ENCODE data around the gene PCED1A. TPM values are rescaled to one million over a fixed set of nuclear protein-coding genes. Genes with fewer than 3 reads are reported as not detected.
"Not testable (repeated sequence)": the region's sequence is repeated elsewhere in the genome, so short reads cannot be mapped to it uniquely, and the experiment has no call there.

The PCED1A gene
- total RNA-seq, 2 experiments from 2014 or later = 39.9 to 43.3 TPM

- peaks cover 8% of the 10 kb centered on the region for H3K9me3 Mint-ChIP-seq
- H3K4me1 Mint-ChIP-seq = peaks cover 8% of the 10 kb centered on the region
- H3K27me3 Mint-ChIP-seq = peaks cover 62% of the 10 kb centered on the region
- H3K36me3 Mint-ChIP-seq = no peaks in the 10 kb centered on the region
- ATAC-seq (ENCODE audit: low read depth) = peak; percentile 74
- H3K4me3 Mint-ChIP-seq = no peak overlapping the region
- no peak for DNase-seq
- POLR2A ChIA-PET = no interaction called here
- no peak overlapping the region for H3K27ac Mint-ChIP-seq
Observed at GRCh38 chr20:2816583-2817340, 23.7 kb downstream of the PCED1A start.

GRCh38 chr20:2816030-2816582 lies 24.3 kb downstream of the PCED1A start, which contains the start of gene TMEM239:
Gene TMEM239, plus strand, starts transcription at chr20:2816364. Its CDS starts 191 bp downstream, at chr20:2816555.
- Mint-ChIP-seq H3K4me3 (no peak within 1 kb of the TSS), H3K27me3 (peaks cover 65% of the 10 kb centered on the region), H3K9me3 (peaks cover 8% of the 10 kb centered on the region), H3K4me1 (peaks cover 4% of the 10 kb centered on the region), H3K27ac (no peak within 1 kb of the TSS), H3K36me3 (no peaks in the 10 kb centered on the region)
- ATAC-seq (ENCODE audit: low read depth) = no peak
- no peak for DNase-seq
- POLR2A ChIA-PET = no interaction called here

- no peak for ATAC-seq (ENCODE audit: low read depth)
- no peak overlapping the region for H3K27ac Mint-ChIP-seq
- peaks cover 65% of the 10 kb centered on the region for H3K27me3 Mint-ChIP-seq
- H3K36me3 Mint-ChIP-seq = no peaks in the 10 kb centered on the region
- peaks cover 8% of the 10 kb centered on the region for H3K9me3 Mint-ChIP-seq
- POLR2A ChIA-PET = no interaction called here
- no peak for DNase-seq
- no peak overlapping the region for H3K4me3 Mint-ChIP-seq
- H3K4me1 Mint-ChIP-seq = peaks cover 4% of the 10 kb centered on the region
Observed at GRCh38 chr20:2815242-2815900, 25.1 kb downstream of the PCED1A start.

GRCh38 chr20:2814587-2815051 lies 25.8 kb downstream of the PCED1A start, which contains the start of gene C20orf141:
Gene C20orf141, plus strand, starts transcription at chr20:2814987. Its CDS starts 198 bp downstream, at chr20:2815185.
- POLR2A ChIA-PET = no interaction called here
- H3K4me3 Mint-ChIP-seq = no peak within 1 kb of the TSS
- peaks cover 4% of the 10 kb centered on the region for H3K4me1 Mint-ChIP-seq
- H3K27ac Mint-ChIP-seq = no peak within 1 kb of the TSS
- no peaks in the 10 kb centered on the region for H3K36me3 Mint-ChIP-seq
- peaks cover 8% of the 10 kb centered on the region for H3K9me3 Mint-ChIP-seq
- no peak for ATAC-seq (ENCODE audit: low read depth)
- H3K27me3 Mint-ChIP-seq = peaks cover 60% of the 10 kb centered on the region
- no peak for DNase-seq

- Mint-ChIP-seq H3K9me3 (peaks cover 8% of the 10 kb centered on the region), H3K4me3 (no peak overlapping the region), H3K27me3 (peaks cover 62% of the 10 kb centered on the region), H3K36me3 (no peaks in the 10 kb centered on the region), H3K4me1 (peaks cover 4% of the 10 kb centered on the region), H3K27ac (no peak overlapping the region)
- POLR2A ChIA-PET = no interaction called here
- ATAC-seq (ENCODE audit: low read depth) (no peak), DNase-seq (no peak)
Observed at GRCh38 chr20:2814076-2814475, 26.4 kb downstream of the PCED1A start.

GRCh38 chr20:2812189-2812588 lies 28.3 kb downstream of the PCED1A start:
- ATAC-seq (ENCODE audit: low read depth) (no peak), DNase-seq (no peak)
- POLR2A ChIA-PET = no interaction called here
- H3K4me1 Mint-ChIP-seq = no peaks in the 10 kb centered on the region
- no peaks in the 10 kb centered on the region for H3K36me3 Mint-ChIP-seq
- peaks cover 61% of the 10 kb centered on the region for H3K27me3 Mint-ChIP-seq
- peaks cover 8% of the 10 kb centered on the region for H3K9me3 Mint-ChIP-seq
- H3K4me3 Mint-ChIP-seq = no peak overlapping the region
- H3K27ac Mint-ChIP-seq = no peak overlapping the region

GRCh38 chr20:2809690-2810089 lies 30.8 kb downstream of the PCED1A start:
- no peak overlapping the region for H3K4me3 Mint-ChIP-seq
- H3K36me3 Mint-ChIP-seq = peaks cover 2% of the 10 kb centered on the region
- H3K4me1 Mint-ChIP-seq = peaks cover 2% of the 10 kb centered on the region
- peaks cover 8% of the 10 kb centered on the region for H3K9me3 Mint-ChIP-seq
- ATAC-seq (ENCODE audit: low read depth) = no peak
- H3K27me3 Mint-ChIP-seq = peaks cover 78% of the 10 kb centered on the region
- POLR2A ChIA-PET = interaction anchor here (0.7 kb wide), 1 partner anchor 50 kb away, joined by 6 read pairs; no protein-coding TSS in a partner anchor
- no peak for DNase-seq
- no peak overlapping the region for H3K27ac Mint-ChIP-seq

GRCh38 chr20:2807929-2808328 lies 32.5 kb downstream of the PCED1A start:
- H3K4me1 Mint-ChIP-seq; POLR2A ChIA-PET; H3K9me3 Mint-ChIP-seq; H3K27ac Mint-ChIP-seq; H3K4me3 Mint-ChIP-seq; DNase-seq; ATAC-seq (ENCODE audit: low read depth); H3K36me3 Mint-ChIP-seq: not testable (repeated sequence)
- H3K27me3 Mint-ChIP-seq = peaks cover 76% of the 10 kb centered on the region

GRCh38 chr20:2807019-2807418 lies 33.4 kb downstream of the PCED1A start:
- no peak overlapping the region for H3K4me3 Mint-ChIP-seq
- H3K9me3 Mint-ChIP-seq = peaks cover 1% of the 10 kb centered on the region
- DNase-seq (no peak), ATAC-seq (ENCODE audit: low read depth) (no peak)
- H3K4me1 Mint-ChIP-seq = peaks cover 2% of the 10 kb centered on the region
- H3K27me3 Mint-ChIP-seq = peaks cover 76% of the 10 kb centered on the region
- peaks cover 2% of the 10 kb centered on the region for H3K36me3 Mint-ChIP-seq
- POLR2A ChIA-PET = interaction anchor here (1.0 kb wide), 1 partner anchor 33 kb away, joined by 3 read pairs; the partner anchor contains the start of genes PCED1A and VPS16
- H3K27ac Mint-ChIP-seq = no peak overlapping the region

GRCh38 chr20:2806351-2806701 lies 34.1 kb downstream of the PCED1A start:
- no peak for ATAC-seq (ENCODE audit: low read depth)
- Mint-ChIP-seq H3K4me3 (no peak overlapping the region), H3K27me3 (peaks cover 76% of the 10 kb centered on the region), H3K4me1 (peaks cover 6% of the 10 kb centered on the region), H3K9me3 (peaks cover 1% of the 10 kb centered on the region), H3K36me3 (peaks cover 2% of the 10 kb centered on the region), H3K27ac (no peak overlapping the region)
- POLR2A ChIA-PET = interaction anchor here (1.0 kb wide), 1 partner anchor 34 kb away, joined by 3 read pairs; the partner anchor contains the start of genes PCED1A and VPS16
- no peak for DNase-seq

- Mint-ChIP-seq H3K27ac (no peak overlapping the region), H3K36me3 (peaks cover 2% of the 10 kb centered on the region), H3K4me1 (peaks cover 11% of the 10 kb centered on the region), H3K4me3 (no peak overlapping the region), H3K27me3 (peaks cover 76% of the 10 kb centered on the region), H3K9me3 (peaks cover 1% of the 10 kb centered on the region)
- no peak for DNase-seq
- no peak for ATAC-seq (ENCODE audit: low read depth)
- POLR2A ChIA-PET = no interaction called here
Observed at GRCh38 chr20:2805689-2806350, 34.6 kb downstream of the PCED1A start.

GRCh38 chr20:2804852-2805688 lies 35.4 kb downstream of the PCED1A start:
- H3K36me3 Mint-ChIP-seq = peaks cover 2% of the 10 kb centered on the region
- H3K9me3 Mint-ChIP-seq = peaks cover 1% of the 10 kb centered on the region
- no peak overlapping the region for H3K27ac Mint-ChIP-seq
- DNase-seq (no peak), ATAC-seq (ENCODE audit: low read depth) (no peak)
- H3K4me1 Mint-ChIP-seq = peaks cover 14% of the 10 kb centered on the region
- peaks cover 74% of the 10 kb centered on the region for H3K27me3 Mint-ChIP-seq
- H3K4me3 Mint-ChIP-seq = no peak overlapping the region
- POLR2A ChIA-PET = no interaction called here
